Measurements from ENCODE around the gene DUSP9. TPM values are rescaled to one million over a fixed set of nuclear protein-coding genes. Genes with fewer than 3 reads are reported as not detected.
"Not testable (repeated sequence)": the region's sequence is repeated elsewhere in the genome, so short reads cannot be mapped to it uniquely, and the experiment has no call there.

Gene DUSP9
- polyA plus RNA-seq, 1 experiment, result not detected

DNA sequence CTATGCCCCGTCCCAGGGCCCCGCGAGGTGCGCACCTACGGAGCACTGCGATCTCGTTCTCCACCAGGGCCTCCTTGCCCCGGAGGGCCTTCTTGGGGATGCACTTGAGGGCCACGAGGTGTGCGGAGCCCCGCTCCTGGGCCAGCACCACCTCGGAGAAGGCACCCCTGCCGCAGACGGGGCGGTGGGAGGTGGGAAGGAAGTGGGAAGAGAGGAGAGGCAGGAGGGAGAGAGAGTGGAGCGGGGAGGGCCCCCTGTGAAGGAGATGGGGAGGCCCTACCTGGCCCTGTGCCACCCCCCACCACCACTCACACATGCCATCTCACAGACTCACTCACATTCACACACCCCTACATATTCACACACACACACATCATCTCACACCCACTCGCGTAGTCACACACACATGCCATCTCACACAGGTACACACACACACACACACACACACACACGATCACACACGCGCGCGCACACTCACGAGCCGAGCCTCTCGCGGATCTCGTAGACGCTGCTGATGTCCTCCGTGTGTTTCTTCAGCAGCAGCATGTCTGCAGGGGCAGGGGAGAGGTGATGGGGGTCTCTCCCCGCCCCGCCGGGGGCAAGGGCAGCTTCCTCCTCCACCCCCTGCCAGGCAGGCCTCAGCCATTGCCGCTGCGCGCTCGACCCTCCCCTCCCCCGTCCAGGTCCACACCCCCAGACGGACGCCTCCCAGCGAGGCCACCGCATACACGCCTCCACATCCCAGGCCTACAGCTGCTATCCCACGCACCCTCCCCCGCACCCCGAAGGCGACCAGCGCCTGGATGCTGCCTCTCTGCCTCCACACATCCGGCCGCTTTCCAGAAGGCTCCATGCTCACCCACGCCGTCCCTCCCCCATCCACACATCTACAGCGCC is 25.8 kb downstream of the DUSP9 start:
- H3K9me3 ChIP-seq (ENCODE audit: control insufficient read depth, insufficient read depth, low read length), result no peaks in the 10 kb centered on the region; the same call in 1 of the 2 replicates
- peaks cover 9% of the 10 kb centered on the region for H3K27me3 ChIP-seq (ENCODE audit: control insufficient read depth, insufficient read depth, low read length)
- CTCF ChIA-PET, result no interaction called here
- H3K4me3 ChIP-seq (ENCODE audit: low read depth, low read length), result no peak overlapping the region
- H3K27ac ChIP-seq (ENCODE audit: low read depth, low read length), result no peak overlapping the region
- no peak for DNase-seq (ENCODE audit: low read depth, low spot score)
- POLR2A ChIA-PET, result no interaction called here
- TF ChIP-seq, protein P1, sequence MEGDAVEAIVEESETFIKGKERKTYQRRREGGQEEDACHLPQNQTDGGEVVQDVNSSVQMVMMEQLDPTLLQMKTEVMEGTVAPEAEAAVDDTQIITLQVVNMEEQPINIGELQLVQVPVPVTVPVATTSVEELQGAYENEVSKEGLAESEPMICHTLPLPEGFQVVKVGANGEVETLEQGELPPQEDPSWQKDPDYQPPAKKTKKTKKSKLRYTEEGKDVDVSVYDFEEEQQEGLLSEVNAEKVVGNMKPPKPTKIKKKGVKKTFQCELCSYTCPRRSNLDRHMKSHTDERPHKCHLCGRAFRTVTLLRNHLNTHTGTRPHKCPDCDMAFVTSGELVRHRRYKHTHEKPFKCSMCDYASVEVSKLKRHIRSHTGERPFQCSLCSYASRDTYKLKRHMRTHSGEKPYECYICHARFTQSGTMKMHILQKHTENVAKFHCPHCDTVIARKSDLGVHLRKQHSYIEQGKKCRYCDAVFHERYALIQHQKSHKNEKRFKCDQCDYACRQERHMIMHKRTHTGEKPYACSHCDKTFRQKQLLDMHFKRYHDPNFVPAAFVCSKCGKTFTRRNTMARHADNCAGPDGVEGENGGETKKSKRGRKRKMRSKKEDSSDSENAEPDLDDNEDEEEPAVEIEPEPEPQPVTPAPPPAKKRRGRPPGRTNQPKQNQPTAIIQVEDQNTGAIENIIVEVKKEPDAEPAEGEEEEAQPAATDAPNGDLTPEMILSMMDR (IDR thresholded peaks at IDR 0.05; ENCODE audit: low read depth, low read length), result no peak

DNA sequence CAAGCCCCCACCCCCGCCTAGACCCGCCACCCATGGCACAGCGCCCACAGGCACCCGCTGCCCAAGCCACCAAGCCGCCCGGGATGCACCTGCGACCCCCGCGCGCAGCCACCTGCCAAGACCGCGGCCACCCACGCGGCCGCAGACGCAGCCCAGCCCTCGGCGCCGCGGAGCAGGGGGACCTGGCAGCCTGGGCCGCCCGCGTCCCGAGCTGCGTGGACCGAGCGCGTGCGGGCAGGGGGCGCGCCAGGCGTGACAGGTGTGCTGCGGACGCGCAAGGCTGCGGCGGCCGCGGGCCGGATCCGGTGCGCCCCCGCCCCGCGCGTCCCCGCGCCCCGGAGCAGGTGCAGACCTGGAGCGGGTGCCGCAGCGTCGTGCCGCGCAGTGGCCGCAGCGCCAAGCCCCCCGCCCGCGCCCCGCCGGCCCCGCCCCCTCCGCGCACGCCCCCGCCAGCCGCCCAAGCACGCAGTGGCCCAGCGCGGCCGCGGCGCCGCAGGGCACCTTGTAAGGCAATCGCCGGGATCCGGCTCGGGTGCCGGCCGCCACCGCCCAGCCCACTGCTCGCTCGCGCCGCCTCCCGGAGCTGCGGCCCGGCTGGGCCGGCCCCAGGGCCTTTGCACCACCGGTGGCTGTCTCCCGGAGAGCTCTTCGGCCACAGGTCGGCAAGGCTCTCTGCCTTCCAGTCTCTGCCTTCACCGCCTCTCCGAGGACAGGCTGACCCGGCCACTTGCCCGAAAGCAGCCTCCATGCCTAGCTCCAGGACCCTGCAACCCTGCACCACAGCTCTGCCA is 26.6 kb downstream of the DUSP9 start, which contains the start of gene PNCK:
TSS of gene PNCK (minus strand) at position 386 of the 791 bp plus-strand sequence. CDS start 737 bp downstream, outside the sequence.
- POLR2A ChIA-PET, result no interaction called here
- Histone ChIP-seq H3K27me3 (ENCODE audit: control insufficient read depth, insufficient read depth, low read length) (peaks cover 9% of the 10 kb centered on the region), H3K9me3 (ENCODE audit: control insufficient read depth, insufficient read depth, low read length) (no peaks in the 10 kb centered on the region; the same call in 1 of the 2 replicates), H3K27ac (ENCODE audit: low read depth, low read length) (no peak within 1 kb of the TSS), H3K4me3 (ENCODE audit: low read depth, low read length) (no peak within 1 kb of the TSS)
- no peak for DNase-seq (ENCODE audit: low read depth, low spot score)
- CTCF ChIA-PET, result no interaction called here
- TF ChIP-seq, protein P1 (IDR thresholded peaks at IDR 0.05; ENCODE audit: low read depth, low read length), result no peak

- Histone ChIP-seq H3K9me3 (ENCODE audit: control insufficient read depth, insufficient read depth, low read length) (no peaks in the 10 kb centered on the region), H3K27me3 (ENCODE audit: control insufficient read depth, insufficient read depth, low read length) (peaks cover 9% of the 10 kb centered on the region), H3K27ac (ENCODE audit: low read depth, low read length) (no peak overlapping the region), H3K4me3 (ENCODE audit: low read depth, low read length) (no peak overlapping the region)
- TF ChIP-seq, protein P1 (IDR thresholded peaks at IDR 0.05; ENCODE audit: low read depth, low read length), result no peak
- POLR2A ChIA-PET, result no interaction called here
- DNase-seq (ENCODE audit: low read depth, low spot score), result no peak
- CTCF ChIA-PET, result no interaction called here
Measured at GRCh38 chrX:153674219-153674851, 27.3 kb downstream of the DUSP9 start.

- ChIA-PET POLR2A (no interaction called here), CTCF (no interaction called here)
- no peaks in the 10 kb centered on the region for H3K27me3 ChIP-seq (ENCODE audit: control insufficient read depth, insufficient read depth, low read length)
- DNase-seq (ENCODE audit: low read depth, low spot score), result no peak
- no peak overlapping the region for H3K27ac ChIP-seq (ENCODE audit: low read depth, low read length)
- peaks cover 3% of the 10 kb centered on the region for H3K9me3 ChIP-seq (ENCODE audit: control insufficient read depth, insufficient read depth, low read length)
- TF ChIP-seq, protein P1 (IDR thresholded peaks at IDR 0.05; ENCODE audit: low read depth, low read length), result no peak
- H3K4me3 ChIP-seq (ENCODE audit: low read depth, low read length), result no peak overlapping the region
Measured at GRCh38 chrX:153681175-153681574, 34.2 kb downstream of the DUSP9 start.

GRCh38 chrX:153683486-153683885 is 36.5 kb downstream of the DUSP9 start:
- DNase-seq (ENCODE audit: low read depth, low spot score); POLR2A ChIA-PET; H3K27me3 ChIP-seq (ENCODE audit: control insufficient read depth, insufficient read depth, low read length); H3K9me3 ChIP-seq (ENCODE audit: control insufficient read depth, insufficient read depth, low read length); H3K4me3 ChIP-seq (ENCODE audit: low read depth, low read length); H3K27ac ChIP-seq (ENCODE audit: low read depth, low read length): not testable (repeated sequence)
- CTCF ChIA-PET, result interaction anchor here (1.2 kb wide), 1 partner anchor 14 kb away, joined by 3 read pairs; no protein-coding TSS in a partner anchor
